ENCODE results near the gene RNF144B. TPM values are rescaled to one million over a fixed set of nuclear protein-coding genes. Genes with fewer than 3 reads are reported as not detected.
A peak's percentile ranks its signal among the peaks of the same experiment; 100 is the strongest.

RNF144B gene
- polyA plus RNA-seq, 3 donors, result 25.6 to 31.0 (median 27.9) TPM

DNA sequence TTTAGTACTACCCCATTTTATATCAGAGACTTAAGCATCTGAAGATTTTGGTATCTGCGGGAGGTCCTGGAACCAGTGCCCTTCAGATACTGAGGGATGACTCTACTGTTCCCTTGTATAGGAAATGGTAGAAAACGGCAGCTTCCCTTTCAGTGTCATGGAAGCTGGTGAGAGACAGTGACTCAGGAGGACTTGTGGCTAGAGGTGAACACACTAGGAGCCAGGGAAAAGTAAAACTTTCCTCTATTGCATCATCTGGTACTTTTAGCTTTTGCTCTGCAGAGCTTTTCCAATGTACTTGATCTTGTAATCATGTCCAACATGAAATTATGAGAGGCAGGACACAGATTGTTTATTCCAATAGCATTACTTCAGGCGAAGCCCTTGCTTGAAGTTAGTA, 45.0 kb downstream of the RNF144B start:
- Histone ChIP-seq H3K36me3 (replicated peaks in 1 of 2; ENCODE audit: control insufficient read depth in 1 of 2, insufficient read depth in 2 of 2, low read length in 2 of 2) (peaks cover 51 to 80% of the 10 kb centered on the region in 2 donors), H3K79me2 (ENCODE audit: insufficient read depth, low read length) (peaks cover 70% of the 10 kb centered on the region), H3K27ac (ENCODE audit: low read depth in 1 of 2, low read length in 2 of 2) (peak overlapping the region in 1 of 2 donors; percentile 17), H3K4me1 (ENCODE audit: control insufficient read depth in 1 of 2, insufficient read depth in 2 of 2, low read length in 2 of 2) (peaks cover 26 to 47% of the 10 kb centered on the region in 2 donors), H2AFZ (ENCODE audit: insufficient read depth, low read depth, low read length, poor library complexity, severe bottlenecking) (no peak overlapping the region), H3K9me3 (replicated peaks in 1 of 2; ENCODE audit: control insufficient read depth in 1 of 2, insufficient read depth in 1 of 2, low read length in 2 of 2) (no peaks in the 10 kb centered on the region), H3K4me2 (replicated peaks; ENCODE audit: extremely low read depth, low read length, poor library complexity, severe bottlenecking) (no peak overlapping the region), H3K27me3 (ENCODE audit: control insufficient read depth in 2 of 2, insufficient read depth in 2 of 2, low read length in 2 of 2) (no peaks in the 10 kb centered on the region), H4K20me1 (ENCODE audit: insufficient read depth, low read length) (peaks cover 79% of the 10 kb centered on the region), H3K4me3 (replicated peaks in 1 of 3; ENCODE audit: low read depth in 2 of 3, low read length in 3 of 3) (no peak overlapping the region), H3K9ac (ENCODE audit: insufficient read depth, low read length, poor library complexity, severe bottlenecking) (no peak overlapping the region)
- Mint-ChIP-seq H3K27ac (peak overlapping the region in 5 of 7 donors; percentile 2 to 79 (median 28)), H3K36me3 (peaks cover 65 to 87% of the 10 kb centered on the region in 2 donors), H3K4me1 (peaks cover 60% of the 10 kb centered on the region), H3K27me3 (ENCODE audit: low read depth in 3 of 3) (no peaks in the 10 kb centered on the region), H3K4me3 (no peak overlapping the region), H3K9me3 (no peaks in the 10 kb centered on the region)
- intact Hi-C loops (cut with micrococcal nuclease), result loop anchor here in 1 of 2 donors (10.0 kb wide), 2 partner anchors 47 to 73 kb away; partner anchors contain the start of gene RNF144B
- peak in 2 of 3 donors; percentile 60 to 95 for DNase-seq
- no CpG with 5 or more reads among the region's 3 CpGs for WGBS (ENCODE audit: insufficient coverage)
- TF ChIP-seq, protein P1, sequence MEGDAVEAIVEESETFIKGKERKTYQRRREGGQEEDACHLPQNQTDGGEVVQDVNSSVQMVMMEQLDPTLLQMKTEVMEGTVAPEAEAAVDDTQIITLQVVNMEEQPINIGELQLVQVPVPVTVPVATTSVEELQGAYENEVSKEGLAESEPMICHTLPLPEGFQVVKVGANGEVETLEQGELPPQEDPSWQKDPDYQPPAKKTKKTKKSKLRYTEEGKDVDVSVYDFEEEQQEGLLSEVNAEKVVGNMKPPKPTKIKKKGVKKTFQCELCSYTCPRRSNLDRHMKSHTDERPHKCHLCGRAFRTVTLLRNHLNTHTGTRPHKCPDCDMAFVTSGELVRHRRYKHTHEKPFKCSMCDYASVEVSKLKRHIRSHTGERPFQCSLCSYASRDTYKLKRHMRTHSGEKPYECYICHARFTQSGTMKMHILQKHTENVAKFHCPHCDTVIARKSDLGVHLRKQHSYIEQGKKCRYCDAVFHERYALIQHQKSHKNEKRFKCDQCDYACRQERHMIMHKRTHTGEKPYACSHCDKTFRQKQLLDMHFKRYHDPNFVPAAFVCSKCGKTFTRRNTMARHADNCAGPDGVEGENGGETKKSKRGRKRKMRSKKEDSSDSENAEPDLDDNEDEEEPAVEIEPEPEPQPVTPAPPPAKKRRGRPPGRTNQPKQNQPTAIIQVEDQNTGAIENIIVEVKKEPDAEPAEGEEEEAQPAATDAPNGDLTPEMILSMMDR (IDR thresholded peaks at IDR 0.05), result no peak

- H3K27ac ChIP-seq (ENCODE audit: low read depth in 1 of 2, low read length in 2 of 2), result peak overlapping the region in 1 of 2 donors; percentile 17
- H3K36me3 ChIP-seq (replicated peaks in 1 of 2; ENCODE audit: control insufficient read depth in 1 of 2, insufficient read depth in 2 of 2, low read length in 2 of 2), result peaks cover 48 to 75% of the 10 kb centered on the region in 2 donors
- H3K4me1 ChIP-seq (ENCODE audit: control insufficient read depth in 1 of 2, insufficient read depth in 2 of 2, low read length in 2 of 2), result peaks cover 25 to 47% of the 10 kb centered on the region in 2 donors
- no peaks in the 10 kb centered on the region for H3K9me3 ChIP-seq (replicated peaks in 1 of 2; ENCODE audit: control insufficient read depth in 1 of 2, insufficient read depth in 1 of 2, low read length in 2 of 2)
- TF ChIP-seq, protein P1 (IDR thresholded peaks at IDR 0.05), result no peak
- H3K27me3 ChIP-seq (ENCODE audit: control insufficient read depth in 2 of 2, insufficient read depth in 2 of 2, low read length in 2 of 2), result no peaks in the 10 kb centered on the region
- WGBS (ENCODE audit: insufficient coverage), result no CpG with 5 or more reads among the region's 3 CpGs
- H3K36me3 Mint-ChIP-seq, result peaks cover 65 to 84% of the 10 kb centered on the region in 2 donors
- H3K4me3 Mint-ChIP-seq, result no peak overlapping the region
- intact Hi-C loops (cut with micrococcal nuclease), result loop anchor here in 1 of 2 donors (10.0 kb wide), 2 partner anchors 48 to 72 kb away; partner anchors contain the start of gene RNF144B
- H3K9me3 Mint-ChIP-seq, result no peaks in the 10 kb centered on the region
- H3K79me2 ChIP-seq (ENCODE audit: insufficient read depth, low read length), result peaks cover 73% of the 10 kb centered on the region
- no peak overlapping the region for H2AFZ ChIP-seq (ENCODE audit: insufficient read depth, low read depth, low read length, poor library complexity, severe bottlenecking)
- peaks cover 60% of the 10 kb centered on the region for H3K4me1 Mint-ChIP-seq
- DNase-seq, result no peak
- no peak overlapping the region for H3K4me2 ChIP-seq (replicated peaks; ENCODE audit: extremely low read depth, low read length, poor library complexity, severe bottlenecking)
- no peaks in the 10 kb centered on the region for H3K27me3 Mint-ChIP-seq (ENCODE audit: low read depth in 3 of 3)
- H3K9ac ChIP-seq (ENCODE audit: insufficient read depth, low read length, poor library complexity, severe bottlenecking), result no peak overlapping the region
- no peak overlapping the region for H3K4me3 ChIP-seq (replicated peaks in 1 of 3; ENCODE audit: low read depth in 2 of 3, low read length in 3 of 3)
- H3K27ac Mint-ChIP-seq, result peak overlapping the region in 6 of 7 donors; percentile 2 to 76 (median 42)
- H4K20me1 ChIP-seq (ENCODE audit: insufficient read depth, low read length), result peaks cover 74% of the 10 kb centered on the region
Observed at GRCh38 chr6:18432619-18433018, 45.5 kb downstream of the RNF144B start.
